Lung (tissue), 12 donors: ENCODE measurements around the gene MUSK. TPM values are rescaled to one million over a fixed set of nuclear protein-coding genes. Genes with fewer than 3 reads are reported as not detected.

Experiments used
- ATAC-seq: fragments of 200-7000 bp; cut with Tn5 transposase; one replicate; pipeline ENCODE4 v1.9.1; 2020; ENCODE audit warnings: moderate number of reproducible peaks; ENCODE audit not compliant: insufficient read depth, low FRiP score
- DNase-seq, 3 donors: peaks; one replicate each; pipeline ENCODE4 v3.0.0-alpha.2; 2013 to 2017
- H3K27ac ChIP-seq, 2 donors: one replicate each; pipeline ENCODE4 v1.5.1; 2013; ENCODE audit warnings: mild to moderate bottlenecking in 2 of 2, moderate library complexity in 2 of 2, control low read depth in 1 of 2, inconsistent platforms in 1 of 2, low read depth in 1 of 2, low read length in 1 of 2
- H3K27me3 ChIP-seq, 3 donors: one replicate each; pipeline ENCODE4 v1.5.1; 2013; ENCODE audit warnings: low read length in 2 of 3; ENCODE audit not compliant: control insufficient read depth in 3 of 3, insufficient read depth in 3 of 3
- H3K36me3 ChIP-seq, 4 donors: one replicate each; pipeline ENCODE4 v1.5.1; 2013; ENCODE audit warnings: low read length in 4 of 4, mild to moderate bottlenecking in 1 of 4, moderate library complexity in 1 of 4; ENCODE audit not compliant: control insufficient read depth in 4 of 4, insufficient read depth in 4 of 4
- H3K4me1 ChIP-seq, 5 donors: one replicate each; pipeline ENCODE4 v1.5.1; 2013; ENCODE audit warnings: low read length in 5 of 5, mild to moderate bottlenecking in 2 of 5, moderate library complexity in 1 of 5; ENCODE audit not compliant: control insufficient read depth in 5 of 5, insufficient read depth in 5 of 5
- H3K4me3 ChIP-seq: one replicate; pipeline ENCODE4 v1.5.1; 2013; ENCODE audit warnings: mild to moderate bottlenecking, control low read depth, moderate library complexity
- H3K9ac ChIP-seq, 2 donors: one replicate each; pipeline ENCODE4 v1.5.1; 2013; ENCODE audit warnings: low read length in 2 of 2, control low read depth in 1 of 2; ENCODE audit not compliant: insufficient read depth in 1 of 2
- H3K9me3 ChIP-seq, 4 donors: one replicate each; pipeline ENCODE4 v1.5.1; 2013; ENCODE audit warnings: low read length in 3 of 4, mild to moderate bottlenecking in 1 of 4, moderate library complexity in 1 of 4; ENCODE audit not compliant: control insufficient read depth in 4 of 4, insufficient read depth in 3 of 4
- WGBS, 2 donors: extraction: QIAGEN DNeasy Blood & Tissue Kit; methylation state at CpG; one replicate each; pipeline ENCODE4 v1.1.7; 2013; 5-methylcytosine and 5-hydroxymethylcytosine counted together
- polyA plus RNA-seq, 2 donors: library from polyadenylated mRNA; stranded (reverse); fragments of 200-250 nt; gene quantifications; one replicate each; pipeline ENCODE4 v1.2.1, GENCODE V29; 2013
- total RNA-seq, 2 donors: library from RNA; depleted of rRNA in 1 of 2; stranded (reverse); fragments of >200 nt in 1 of 2; gene quantifications; one replicate each; pipeline ENCODE4 v1.2.1, GENCODE V29; 2014 to 2021
- TF ChIP-seq, protein P1 (sequence below): IDR thresholded peaks from 2 replicates; pipeline ENCODE4 v1.5.1; 2012; ENCODE audit warnings: mild to moderate bottlenecking; ENCODE audit errors: control extremely low read depth, extremely low read depth
- donor health status: control.
- donor health status: control.
- donor health status: Bipolar disorder and iron deficiency.
- donor health status: healthy.
- donor health status: DM: yes; HTN: yes; CAD: no.

Gene MUSK
- total and polyA plus RNA-seq, 4 donors, result 0.14 to 2.8 (median 0.43) TPM

DNA sequence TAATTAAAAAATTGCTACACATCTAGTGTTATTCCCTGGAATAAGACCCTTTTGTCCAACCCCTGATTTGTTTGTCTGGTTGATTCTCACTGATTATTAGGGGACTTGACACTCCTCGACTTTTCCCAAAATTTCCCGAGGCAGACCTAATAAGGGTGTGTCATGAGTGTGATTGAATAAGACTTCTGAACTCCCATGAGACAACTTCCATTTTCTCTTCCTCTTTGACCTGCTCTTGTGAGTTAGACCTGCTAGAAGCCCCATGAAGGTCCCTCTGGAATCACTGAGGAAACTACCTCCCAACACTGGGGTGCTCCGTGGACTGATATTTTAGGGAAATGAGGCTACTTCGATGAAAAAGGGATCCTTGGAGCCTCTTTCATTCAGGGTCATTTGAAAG is 83.4 kb downstream of the MUSK start:
- no peaks in the 10 kb centered on the region for H3K9me3 ChIP-seq
- H3K27me3 ChIP-seq, result no peaks in the 10 kb centered on the region
- no peak overlapping the region for H3K9ac ChIP-seq
- no peak for ATAC-seq
- no peak overlapping the region for H3K4me3 ChIP-seq
- H3K36me3 ChIP-seq, result no peaks in the 10 kb centered on the region
- no peak for DNase-seq
- no peaks in the 10 kb centered on the region for H3K4me1 ChIP-seq
- TF ChIP-seq, protein P1, sequence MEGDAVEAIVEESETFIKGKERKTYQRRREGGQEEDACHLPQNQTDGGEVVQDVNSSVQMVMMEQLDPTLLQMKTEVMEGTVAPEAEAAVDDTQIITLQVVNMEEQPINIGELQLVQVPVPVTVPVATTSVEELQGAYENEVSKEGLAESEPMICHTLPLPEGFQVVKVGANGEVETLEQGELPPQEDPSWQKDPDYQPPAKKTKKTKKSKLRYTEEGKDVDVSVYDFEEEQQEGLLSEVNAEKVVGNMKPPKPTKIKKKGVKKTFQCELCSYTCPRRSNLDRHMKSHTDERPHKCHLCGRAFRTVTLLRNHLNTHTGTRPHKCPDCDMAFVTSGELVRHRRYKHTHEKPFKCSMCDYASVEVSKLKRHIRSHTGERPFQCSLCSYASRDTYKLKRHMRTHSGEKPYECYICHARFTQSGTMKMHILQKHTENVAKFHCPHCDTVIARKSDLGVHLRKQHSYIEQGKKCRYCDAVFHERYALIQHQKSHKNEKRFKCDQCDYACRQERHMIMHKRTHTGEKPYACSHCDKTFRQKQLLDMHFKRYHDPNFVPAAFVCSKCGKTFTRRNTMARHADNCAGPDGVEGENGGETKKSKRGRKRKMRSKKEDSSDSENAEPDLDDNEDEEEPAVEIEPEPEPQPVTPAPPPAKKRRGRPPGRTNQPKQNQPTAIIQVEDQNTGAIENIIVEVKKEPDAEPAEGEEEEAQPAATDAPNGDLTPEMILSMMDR, result no peak
- WGBS, 2 donors, result 81 to 96% methylated on average over 4 of the region's 4 CpGs
- H3K27ac ChIP-seq, result no peak overlapping the region

DNA sequence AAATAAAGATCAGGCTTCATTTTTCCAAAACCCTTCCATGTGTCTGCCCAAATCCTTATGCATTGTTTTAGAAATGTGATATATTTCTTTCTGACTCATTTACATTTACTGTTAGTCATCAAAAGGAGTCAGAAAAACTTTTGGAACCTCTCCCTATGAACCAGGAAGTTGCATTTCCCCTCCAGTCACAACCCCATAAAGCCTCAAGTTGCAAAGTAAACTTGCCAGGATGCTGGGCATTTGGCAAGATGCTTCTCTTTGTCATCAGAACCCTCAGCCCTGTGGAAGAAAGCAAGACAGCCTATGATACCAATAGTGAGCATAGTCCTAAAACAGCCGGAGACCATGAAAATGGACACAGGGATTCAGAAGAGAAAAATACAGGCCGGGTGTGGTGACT is 84.2 kb downstream of the MUSK start:
- H3K27me3 ChIP-seq, result no peaks in the 10 kb centered on the region
- no peak overlapping the region for H3K9ac ChIP-seq
- TF ChIP-seq, protein P1, result no peak
- no peaks in the 10 kb centered on the region for H3K36me3 ChIP-seq
- H3K4me3 ChIP-seq, result no peak overlapping the region
- DNase-seq, result peak in 1 of 3 donors; percentile 23
- H3K9me3 ChIP-seq, result no peaks in the 10 kb centered on the region
- no peak for ATAC-seq
- WGBS, 2 donors, result 88 to 95% methylated on average over 2 of the region's 2 CpGs
- no peak overlapping the region for H3K27ac ChIP-seq
- H3K4me1 ChIP-seq, result no peaks in the 10 kb centered on the region

DNA sequence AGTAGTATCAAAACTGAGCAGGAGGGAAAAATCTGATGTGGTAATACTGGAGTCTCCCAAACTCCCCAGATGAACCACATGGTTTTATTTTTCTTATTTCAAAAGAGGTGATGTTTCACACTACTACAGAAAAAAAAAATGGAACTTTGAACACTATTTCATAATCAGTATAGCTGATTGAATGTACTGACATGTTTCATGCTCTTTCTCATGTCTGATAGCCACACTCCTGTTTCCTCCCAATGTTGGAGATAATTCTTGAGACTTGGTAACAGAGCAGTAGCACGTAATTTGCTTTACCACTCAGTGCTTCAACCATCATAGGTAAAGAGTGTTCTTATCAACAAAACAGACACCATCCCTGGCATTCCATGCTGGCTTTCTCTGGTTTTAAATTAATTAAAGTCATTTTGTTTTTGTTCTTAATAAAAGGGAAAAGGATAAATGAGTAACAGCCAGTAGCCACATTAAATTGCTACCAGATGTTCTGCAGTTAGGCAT is 85.2 kb downstream of the MUSK start:
- ATAC-seq, result no peak
- 91 to 95% methylated on average over 1 of the region's 1 CpG for WGBS, 2 donors

More for the DNA sequence above, 85.2 kb downstream of the MUSK start:
- H3K4me1 ChIP-seq, result no peaks in the 10 kb centered on the region
- no peak overlapping the region for H3K9ac ChIP-seq
- no peaks in the 10 kb centered on the region for H3K27me3 ChIP-seq
- no peak overlapping the region for H3K4me3 ChIP-seq
- H3K36me3 ChIP-seq, result no peaks in the 10 kb centered on the region
- no peak overlapping the region for H3K27ac ChIP-seq
- TF ChIP-seq, protein P1, result no peak
- DNase-seq, result no peak
- H3K9me3 ChIP-seq, result peaks cover 0 to 2% (median 0%) of the 10 kb centered on the region in 4 donors
